Esophagus (tissue), 2 donors: ENCODE results near the gene GRIA4. TPM values are rescaled to one million over a fixed set of nuclear protein-coding genes. Genes with fewer than 3 reads are reported as not detected.

Experiments used
- H3K27ac ChIP-seq, 2 donors: one replicate each; pipeline ENCODE4 v1.5.1; 2013; ENCODE audit warnings: low read depth in 2 of 2, mild to moderate bottlenecking in 2 of 2, inconsistent platforms in 1 of 2, low read length in 1 of 2, moderate library complexity in 1 of 2
- H3K27me3 ChIP-seq, 2 donors: one replicate each; pipeline ENCODE4 v1.6.1; 2013; ENCODE audit warnings: low read length in 2 of 2, control low read depth in 1 of 2, mild to moderate bottlenecking in 1 of 2; ENCODE audit not compliant: insufficient read depth in 2 of 2, control insufficient read depth in 1 of 2
- H3K36me3 ChIP-seq, 2 donors: one replicate each; pipeline ENCODE4 v1.6.1; 2013; ENCODE audit warnings: low read length in 1 of 2; ENCODE audit not compliant: control insufficient read depth in 2 of 2, insufficient read depth in 2 of 2
- H3K4me1 ChIP-seq, 2 donors: one replicate each; pipeline ENCODE4 v1.6.1; 2013; ENCODE audit warnings: low read length in 1 of 2; ENCODE audit not compliant: control insufficient read depth in 2 of 2, insufficient read depth in 2 of 2
- H3K4me3 ChIP-seq, 2 donors: one replicate each; pipeline ENCODE4 v1.5.1; 2013; ENCODE audit warnings: low read length in 2 of 2, mild to moderate bottlenecking in 2 of 2, low read depth in 1 of 2, moderate library complexity in 1 of 2
- H3K9me3 ChIP-seq, 2 donors: one replicate each; pipeline ENCODE4 v1.6.1; 2013; ENCODE audit warnings: mild to moderate bottlenecking in 2 of 2, low read depth in 1 of 2, low read length in 1 of 2, moderate library complexity in 1 of 2; ENCODE audit not compliant: control insufficient read depth in 2 of 2, insufficient read depth in 1 of 2
- WGBS, 2 donors: extraction: QIAGEN DNeasy Blood & Tissue Kit; methylation state at CpG; one replicate each; pipeline ENCODE4 v1.1.7; 2013; 5-methylcytosine and 5-hydroxymethylcytosine counted together
- polyA plus RNA-seq, 2 donors: library from polyadenylated mRNA; stranded (reverse); fragments of 200-250 nt; gene quantifications; one replicate each; pipeline ENCODE4 v1.2.3, GENCODE V29; 2013
- donor health status: healthy with polysubstance abuse.
- donor health status: Bipolar disorder and iron deficiency.

GRIA4 gene
- polyA plus RNA-seq, 2 donors = not detected

DNA sequence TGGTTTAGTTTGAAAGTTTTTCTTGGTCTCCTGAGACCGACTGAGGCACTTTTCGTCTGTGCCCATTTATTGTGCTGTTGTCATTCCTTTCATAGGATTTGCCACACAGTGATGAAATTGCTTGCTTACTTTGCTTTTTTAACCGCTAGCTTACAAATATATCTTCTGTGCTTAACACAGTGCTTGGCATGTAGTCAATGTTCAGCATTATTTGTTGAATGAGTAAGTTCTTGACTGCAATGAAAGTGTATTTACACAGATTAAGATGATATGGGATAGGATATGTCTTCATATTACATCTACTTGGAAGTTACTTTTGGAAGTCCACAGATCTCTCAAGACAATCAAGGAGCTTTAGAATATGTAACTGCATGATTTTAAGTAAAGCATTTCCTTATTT, 91.2 kb downstream of the GRIA4 start:
- 63 to 69% methylated on average over 3 of the region's 3 CpGs for WGBS, 2 donors
- Histone ChIP-seq H3K4me1 (no peaks in the 10 kb centered on the region), H3K27me3 (no peaks in the 10 kb centered on the region), H3K4me3 (no peak overlapping the region), H3K27ac (no peak overlapping the region), H3K36me3 (no peaks in the 10 kb centered on the region), H3K9me3 (no peaks in the 10 kb centered on the region)

DNA sequence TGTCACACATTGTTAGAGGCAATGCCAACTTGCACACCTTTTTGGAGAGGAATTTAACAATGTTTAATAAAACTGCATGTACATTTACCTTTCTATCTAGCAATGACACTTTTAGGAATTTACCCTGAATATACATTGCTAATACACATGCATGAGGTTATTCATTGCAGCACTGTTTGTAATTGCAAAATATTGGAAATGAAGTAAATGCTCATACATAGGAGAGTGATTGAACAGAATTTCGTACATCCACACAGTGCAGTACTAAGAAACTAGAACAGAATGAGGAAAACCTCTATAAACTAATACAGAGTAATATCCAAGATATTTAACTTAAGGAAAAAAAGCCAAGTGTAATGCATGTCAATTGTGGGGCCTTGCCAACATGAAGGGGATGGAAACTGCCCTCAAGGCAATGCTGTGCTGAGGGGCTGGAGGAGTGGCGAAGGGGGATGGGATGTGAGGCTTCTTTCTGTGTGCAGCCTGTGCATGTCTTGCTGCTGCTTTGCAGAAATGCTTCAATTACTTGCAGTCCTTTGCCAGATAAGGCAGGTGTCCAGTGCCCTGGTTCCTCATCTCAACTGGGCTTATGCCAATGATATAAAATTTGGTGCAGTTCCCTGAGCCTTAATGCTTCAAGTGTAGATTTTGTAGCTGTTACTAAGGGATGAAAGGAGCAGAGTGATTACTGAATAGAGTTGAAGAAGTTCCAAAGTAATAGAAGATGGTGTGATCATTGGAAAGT, 96.1 kb downstream of the GRIA4 start:
- Histone ChIP-seq H3K4me3 (no peak overlapping the region), H3K4me1 (no peaks in the 10 kb centered on the region), H3K36me3 (no peaks in the 10 kb centered on the region), H3K27me3 (no peaks in the 10 kb centered on the region), H3K9me3 (no peaks in the 10 kb centered on the region), H3K27ac (no peak overlapping the region)
- 76 to 79% methylated on average over 2 of the region's 2 CpGs for WGBS, 2 donors

DNA sequence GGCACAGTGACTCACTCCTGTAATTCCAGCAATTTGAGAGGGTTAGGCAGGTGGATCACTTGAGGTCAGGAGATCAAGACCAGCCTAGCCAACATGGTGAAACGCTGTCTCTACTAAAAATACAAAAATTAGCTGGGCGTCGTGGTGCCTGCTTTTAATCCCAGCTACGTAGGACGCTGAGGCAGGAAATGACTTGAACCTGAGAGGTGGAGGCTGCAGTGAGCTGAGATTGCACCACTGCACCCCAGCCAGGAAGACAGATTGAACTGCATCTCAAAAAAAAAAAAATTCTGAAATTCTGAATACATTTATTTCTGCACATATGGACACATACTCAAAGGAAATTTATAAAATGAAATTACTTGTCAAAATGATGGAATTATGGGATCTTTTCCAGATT, 103.2 kb downstream of the GRIA4 start:
- H3K4me1 ChIP-seq = no peaks in the 10 kb centered on the region
- H3K4me3 ChIP-seq = no peak overlapping the region
- H3K9me3 ChIP-seq = no peaks in the 10 kb centered on the region
- H3K27ac ChIP-seq = no peak overlapping the region
- no peaks in the 10 kb centered on the region for H3K36me3 ChIP-seq
- 71 to 73% methylated on average over 5 of the region's 5 CpGs for WGBS, 2 donors
- H3K27me3 ChIP-seq = no peaks in the 10 kb centered on the region

DNA sequence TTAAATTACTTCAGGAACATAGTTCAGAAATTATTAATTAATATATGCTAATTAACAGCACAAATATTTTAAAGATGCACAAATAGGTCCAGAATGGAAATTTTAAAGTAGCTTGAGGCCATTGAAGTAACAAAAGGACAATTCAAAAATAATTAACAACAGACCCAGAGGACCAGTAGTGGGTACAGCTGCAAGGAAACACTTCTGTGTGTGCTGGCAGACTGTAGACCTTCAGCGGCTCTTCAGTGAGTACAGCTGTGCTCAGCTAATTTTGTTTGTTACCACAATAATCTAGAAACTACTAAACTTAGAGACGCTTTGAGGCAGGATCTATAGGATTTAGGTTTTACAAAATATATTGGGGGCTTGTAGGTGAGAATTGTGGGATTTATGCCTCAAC, 103.8 kb downstream of the GRIA4 start:
- no peaks in the 10 kb centered on the region for H3K4me1 ChIP-seq
- no peaks in the 10 kb centered on the region for H3K27me3 ChIP-seq
- H3K4me3 ChIP-seq = no peak overlapping the region
- H3K27ac ChIP-seq = no peak overlapping the region
- 78 to 84% methylated on average over 2 of the region's 2 CpGs for whole genome bisulfite sequencing, 2 donors
- no peaks in the 10 kb centered on the region for H3K36me3 ChIP-seq
- no peaks in the 10 kb centered on the region for H3K9me3 ChIP-seq

DNA sequence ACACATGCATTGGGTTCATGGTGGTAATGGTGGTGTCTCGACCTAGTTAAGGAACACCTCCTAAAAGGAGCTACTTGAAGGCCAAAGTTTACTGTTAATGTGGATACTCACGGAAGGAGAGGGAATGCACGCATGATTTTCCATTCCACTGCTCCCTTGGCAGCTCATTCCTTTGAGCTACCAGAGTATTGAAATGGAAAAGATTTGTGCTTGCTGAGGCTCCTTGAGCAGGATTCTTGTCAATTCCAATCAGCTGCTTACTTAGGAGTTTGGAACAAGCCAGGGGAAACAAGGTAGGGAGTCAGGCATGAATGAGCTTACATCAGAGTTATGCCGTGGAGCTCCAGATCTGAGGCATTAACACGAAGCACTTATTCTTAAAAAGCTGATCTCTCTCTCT, 108.8 kb downstream of the GRIA4 start:
- H3K4me1 ChIP-seq = no peaks in the 10 kb centered on the region
- H3K4me3 ChIP-seq = no peak overlapping the region
- H3K27ac ChIP-seq = no peak overlapping the region
- H3K27me3 ChIP-seq = no peaks in the 10 kb centered on the region
- no peaks in the 10 kb centered on the region for H3K36me3 ChIP-seq
- H3K9me3 ChIP-seq = no peaks in the 10 kb centered on the region
- WGBS, 2 donors = 71 to 77% methylated on average over 5 of the region's 5 CpGs

DNA sequence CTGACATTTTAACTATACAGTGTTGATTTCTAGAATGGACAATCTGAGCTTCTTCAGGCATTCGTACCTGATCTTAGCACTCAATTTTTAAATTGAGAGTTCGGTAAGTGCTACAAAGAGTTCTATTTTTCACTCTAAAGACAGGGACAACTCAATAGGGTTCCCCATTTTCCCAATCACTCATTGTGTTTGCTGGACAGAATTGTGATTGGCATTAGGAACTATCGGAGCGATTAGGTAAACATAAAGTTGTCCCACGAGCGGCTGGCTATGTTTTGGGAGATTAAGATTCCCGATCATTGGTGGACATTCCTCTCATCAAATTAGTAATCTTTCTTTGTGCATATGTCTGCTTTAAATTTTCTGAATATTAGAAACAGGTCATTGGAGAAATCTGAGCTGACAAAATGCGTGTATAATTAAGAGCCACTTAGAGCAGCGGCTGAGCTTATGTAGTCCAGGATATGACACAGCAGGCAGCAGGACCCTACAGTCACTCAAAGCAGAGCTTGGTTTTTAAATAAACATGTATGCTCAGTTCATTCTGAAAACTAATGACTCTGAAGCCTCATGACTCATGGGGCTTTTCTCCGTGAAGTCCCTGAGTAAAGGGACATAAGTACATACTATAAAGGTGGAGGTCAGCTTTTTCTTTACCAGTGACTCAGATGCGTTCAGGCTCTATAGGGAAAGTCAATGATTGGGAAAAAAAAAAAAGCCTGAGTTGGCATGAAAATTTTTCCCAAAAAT, 109.4 kb downstream of the GRIA4 start:
- Histone ChIP-seq H3K9me3 (no peaks in the 10 kb centered on the region), H3K27ac (no peak overlapping the region), H3K36me3 (no peaks in the 10 kb centered on the region), H3K27me3 (no peaks in the 10 kb centered on the region), H3K4me1 (no peaks in the 10 kb centered on the region), H3K4me3 (no peak overlapping the region)
- WGBS, 2 donors = 66 to 69% methylated on average over 11 of the region's 11 CpGs

DNA sequence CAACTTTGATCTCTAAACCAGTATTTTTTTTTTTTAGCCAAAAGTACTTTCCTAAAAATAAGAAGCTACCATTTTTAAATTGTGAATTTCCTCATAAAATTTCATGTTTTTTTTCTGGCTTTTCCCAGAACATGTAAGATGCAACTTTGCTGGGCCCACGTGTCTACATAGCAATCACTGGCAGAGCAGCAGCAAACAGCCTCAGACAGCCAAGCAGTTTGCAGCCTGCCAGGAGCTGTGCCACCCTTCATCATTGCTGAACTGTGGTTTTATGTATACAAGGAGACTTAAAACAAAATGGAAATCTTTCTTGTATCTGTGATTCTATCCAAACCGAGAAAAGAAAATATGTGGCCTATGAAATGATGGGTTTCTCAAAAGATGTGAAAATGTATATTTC, 110.2 kb downstream of the GRIA4 start:
- Histone ChIP-seq H3K36me3 (no peaks in the 10 kb centered on the region), H3K9me3 (no peaks in the 10 kb centered on the region), H3K4me1 (no peaks in the 10 kb centered on the region), H3K27me3 (no peaks in the 10 kb centered on the region), H3K4me3 (no peak overlapping the region), H3K27ac (no peak overlapping the region)
- WGBS, 2 donors = 78 to 81% methylated on average over 2 of the region's 2 CpGs

DNA sequence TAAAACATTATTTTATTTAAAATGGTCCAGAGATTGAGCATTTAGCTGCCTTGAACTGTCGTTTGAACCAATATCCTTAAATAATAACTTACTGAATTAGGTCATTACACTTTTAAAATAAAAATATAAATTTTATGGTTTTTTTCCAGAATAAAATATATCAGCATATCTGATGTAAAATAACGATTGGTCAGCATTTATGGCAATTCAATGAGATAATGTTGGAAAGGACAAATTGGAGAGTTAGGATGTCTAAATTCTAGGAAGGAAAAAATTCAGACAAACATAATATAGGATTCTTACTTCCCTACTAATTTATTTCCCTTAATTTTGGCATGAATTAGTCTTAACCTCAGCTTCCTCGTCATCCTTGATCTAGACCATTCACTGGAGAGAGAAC, 113.4 kb downstream of the GRIA4 start:
- no peak overlapping the region for H3K27ac ChIP-seq
- 81 to 86% methylated on average over 3 of the region's 3 CpGs for WGBS, 2 donors
- no peaks in the 10 kb centered on the region for H3K27me3 ChIP-seq
- H3K36me3 ChIP-seq = no peaks in the 10 kb centered on the region
- no peaks in the 10 kb centered on the region for H3K4me1 ChIP-seq
- no peak overlapping the region for H3K4me3 ChIP-seq
- peaks cover 0 to 8% of the 10 kb centered on the region in 2 donors for H3K9me3 ChIP-seq

DNA sequence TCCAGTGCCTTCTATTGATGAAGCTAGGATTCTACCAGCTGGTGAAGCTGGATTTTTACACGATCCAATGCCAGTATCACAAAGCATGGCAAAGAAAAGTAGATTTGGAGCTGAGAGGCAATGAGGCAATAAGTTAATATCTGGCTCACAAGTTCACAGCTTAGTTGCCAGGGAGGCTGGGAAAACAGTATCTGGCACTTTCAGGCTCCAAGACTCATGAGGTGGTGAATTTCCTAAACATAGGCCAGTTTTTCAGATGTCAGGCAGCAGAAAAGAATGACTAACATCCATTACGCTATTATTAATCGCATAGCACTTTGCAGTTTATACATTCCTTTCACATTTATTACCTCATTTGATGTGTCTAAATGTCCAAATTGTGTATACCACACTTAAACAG, 122.7 kb downstream of the GRIA4 start:
- peaks cover 0 to 2% of the 10 kb centered on the region in 2 donors for H3K9me3 ChIP-seq
- no peaks in the 10 kb centered on the region for H3K36me3 ChIP-seq
- WGBS, 2 donors = 75 to 78% methylated on average over 3 of the region's 3 CpGs

DNA sequence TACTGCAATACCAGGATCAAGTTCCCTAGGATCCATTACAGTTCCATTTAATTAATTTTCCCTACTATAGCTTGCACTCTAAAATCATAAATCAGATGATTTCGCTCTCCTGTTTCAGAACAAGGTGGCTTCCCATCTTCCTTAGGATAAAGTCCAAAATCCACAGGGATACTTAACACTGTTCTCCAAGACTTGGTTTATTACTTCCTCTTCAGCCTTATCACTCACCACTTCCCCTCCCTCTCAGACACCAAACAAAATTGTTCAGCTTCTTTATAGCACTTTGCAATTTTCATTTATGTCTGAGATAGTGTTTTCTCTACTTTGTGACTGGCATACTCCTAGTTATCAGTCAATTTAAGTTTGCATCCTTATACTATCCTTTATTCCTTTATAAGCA, 124.6 kb downstream of the GRIA4 start:
- H3K27me3 ChIP-seq = no peaks in the 10 kb centered on the region
- H3K4me1 ChIP-seq = no peaks in the 10 kb centered on the region
- no peak overlapping the region for H3K27ac ChIP-seq
- H3K4me3 ChIP-seq = no peak overlapping the region
- WGBS, 2 donors = 66 to 78% methylated on average over 1 of the region's 1 CpG
- H3K36me3 ChIP-seq = no peaks in the 10 kb centered on the region
- H3K9me3 ChIP-seq = peaks cover 0 to 2% of the 10 kb centered on the region in 2 donors

More for the DNA sequence above, 122.7 kb downstream of the GRIA4 start:
- Histone ChIP-seq H3K27ac (no peak overlapping the region), H3K4me3 (no peak overlapping the region), H3K27me3 (no peaks in the 10 kb centered on the region), H3K4me1 (no peaks in the 10 kb centered on the region)
